CD4-positive, alpha-beta T cell (primary cell): Measurements from ENCODE around the gene PPP3CB. TPM values are rescaled to one million over a fixed set of nuclear protein-coding genes. Genes with fewer than 3 reads are reported as not detected.

Experiments
- ATAC-seq: fragments of 200-7000 bp; cut with Tn5 transposase; one replicate; pipeline ENCODE4 v1.10.0; 2022; ENCODE audit warnings: mild to moderate bottlenecking; ENCODE audit not compliant: poor library complexity
- CTCF ChIA-PET: fragments of 350-600 bp; sonication (Branson Sonifier 250); formaldehyde crosslinking; loops from one replicate; lab custom pipeline; 2021; ENCODE audit warnings: antibody characterized with exemption, inconsistent platforms; lab: Charles Lee
- POLR2A ChIA-PET: fragments of 350-600 bp; sonication (Branson Sonifier 250); formaldehyde crosslinking; loops from one replicate; lab custom pipeline; 2021; ENCODE audit warnings: antibody characterized with exemption, inconsistent platforms; lab: Charles Lee
- DNase-seq, 14 experiments: peaks; one replicate each; pipeline ENCODE4 v3.0.0-alpha.2; 2013 to 2020; ENCODE audit warnings: mixed read lengths in 2 of 14
- H3K27ac ChIP-seq, 2 donors: one replicate each; pipeline versions ENCODE4 v1.5.1 to v1.7.0; 2013; ENCODE audit warnings: low read length in 2 of 2, low read depth in 1 of 2, mild to moderate bottlenecking in 1 of 2
- H3K27me3 ChIP-seq, 2 experiments: 1 replicate in 1 of 2; 2 replicates in 1 of 2; pipeline versions ENCODE4 v1.6.1 to v1.7.0; 2013; ENCODE audit warnings: low read length in 2 of 2, control low read depth in 1 of 2, mild to moderate bottlenecking in 1 of 2, moderate library complexity in 1 of 2; ENCODE audit not compliant: insufficient read depth in 2 of 2, control insufficient read depth in 1 of 2
- H3K36me3 ChIP-seq: one replicate; pipeline ENCODE4 v1.6.1; 2013; ENCODE audit warnings: low read length, control low read depth; ENCODE audit not compliant: insufficient read depth
- H3K4me1 ChIP-seq: one replicate; pipeline ENCODE4 v1.6.1; 2013; ENCODE audit warnings: low read length, control low read depth; ENCODE audit not compliant: insufficient read depth
- H3K4me3 ChIP-seq: one replicate; pipeline ENCODE4 v1.5.1; 2013; ENCODE audit warnings: mild to moderate bottlenecking, low read length, moderate library complexity
- H3K9me3 ChIP-seq, 2 experiments: 1 replicate in 1 of 2; 2 replicates in 1 of 2; pipeline versions ENCODE4 v1.6.1 to v1.7.0; 2013; ENCODE audit warnings: low read length in 2 of 2, mild to moderate bottlenecking in 2 of 2, control low read depth in 1 of 2, moderate library complexity in 1 of 2; ENCODE audit not compliant: control insufficient read depth in 1 of 2, insufficient read depth in 1 of 2
- H3K27ac Mint-ChIP-seq: one replicate; pipeline ENCODE4 v1.8.0; 2020; ENCODE audit warnings: mixed read lengths
- H3K27me3 Mint-ChIP-seq: one replicate; pipeline ENCODE4 v1.8.0; 2021; ENCODE audit warnings: mixed read lengths
- H3K36me3 Mint-ChIP-seq: one replicate; pipeline ENCODE4 v1.8.0; 2021; ENCODE audit warnings: low read depth, mixed read lengths
- H3K4me1 Mint-ChIP-seq: one replicate; pipeline ENCODE4 v1.8.0; 2021; ENCODE audit warnings: low read depth, mixed read lengths
- H3K4me3 Mint-ChIP-seq: one replicate; pipeline ENCODE4 v1.8.0; 2020; ENCODE audit warnings: mild to moderate bottlenecking, mixed read lengths
- H3K9me3 Mint-ChIP-seq: one replicate; pipeline ENCODE4 v1.8.0; 2020; ENCODE audit warnings: mixed read lengths
- CTCF ChIP-seq: fragments of 200-600 bp; IDR thresholded peaks from one replicate; pipeline ENCODE4 v1.8.0; 2022; ENCODE audit warnings: antibody characterized with exemption, mild to moderate bottlenecking
- intact Hi-C, 2 experiments: fragments of 100-400 bp; cut with DNase I in 1 of 2; cut with micrococcal nuclease in 1 of 2; formaldehyde crosslinking; loops; one replicate each; pipeline versions ENCODE4 v1.15.1 to v1.9.0; 2023 to 2025; cut with DNase I, micrococcal nuclease
- total RNA-seq, 174 experiments: library from RNA in 2 of 174; stranded (reverse) in 2 of 174; gene quantifications; one replicate each; pipeline ENCODE4 v1.2.3 and lab custom pipeline; 2021 to 2026

PPP3CB gene
- total RNA-seq, 2 experiments from 2014 or later: 20.2 to 20.3 TPM

GRCh38 chr10:73439055-73439454 is 56.8 kb downstream of the PPP3CB start:
- ATAC-seq (no peak), DNase-seq (no peak)
- Histone ChIP-seq H3K9me3 (no peaks in the 10 kb centered on the region), H3K36me3 (peaks cover 34% of the 10 kb centered on the region), H3K4me3 (no peak overlapping the region), H3K27me3 (no peaks in the 10 kb centered on the region), H3K4me1 (no peaks in the 10 kb centered on the region), H3K27ac (no peak overlapping the region)
- no peak for TF ChIP-seq CTCF
- Mint-ChIP-seq H3K27ac (peak overlapping the region; percentile 51), H3K9me3 (no peaks in the 10 kb centered on the region), H3K27me3 (no peaks in the 10 kb centered on the region), H3K4me3 (no peak overlapping the region), H3K4me1 (peaks cover 7% of the 10 kb centered on the region), H3K36me3 (peaks cover 67% of the 10 kb centered on the region)
- POLR2A ChIA-PET: no interaction called here
- CTCF ChIA-PET: no interaction called here
- intact Hi-C loops: no loop called here

- intact Hi-C loops: no loop called here
- H3K27me3 ChIP-seq: no peaks in the 10 kb centered on the region
- POLR2A ChIA-PET: no interaction called here
- CTCF ChIA-PET: no interaction called here
- H3K27me3 Mint-ChIP-seq: no peaks in the 10 kb centered on the region
- H3K4me1 Mint-ChIP-seq: peaks cover 25% of the 10 kb centered on the region
- no peaks in the 10 kb centered on the region for H3K9me3 Mint-ChIP-seq
- peaks cover 16% of the 10 kb centered on the region for H3K36me3 ChIP-seq
- no peaks in the 10 kb centered on the region for H3K9me3 ChIP-seq
- no peak for TF ChIP-seq CTCF
- H3K27ac Mint-ChIP-seq: peak within 1 kb of the TSS; percentile 6
- no peak for ATAC-seq
- peaks cover 5% of the 10 kb centered on the region for H3K4me1 ChIP-seq
- no peak within 1 kb of the TSS for H3K4me3 Mint-ChIP-seq
- H3K36me3 Mint-ChIP-seq: peaks cover 21% of the 10 kb centered on the region
- peak in 1 of 14 experiments; percentile 14 for DNase-seq
- H3K4me3 ChIP-seq: no peak within 1 kb of the TSS
- H3K27ac ChIP-seq: no peak within 1 kb of the TSS
Measured at GRCh38 chr10:73433538-73433867, 62.3 kb downstream of the PPP3CB start, which contains the start of gene MSS51. Gene MSS51 (minus strand): TSS chr10:73433561. CDS start chr10:73428284, 5,277 bp downstream.

GRCh38 chr10:73432646-73433537 is 62.9 kb downstream of the PPP3CB start:
- no peak for TF ChIP-seq CTCF
- H3K4me1 ChIP-seq: peaks cover 5% of the 10 kb centered on the region
- peaks cover 19% of the 10 kb centered on the region for H3K36me3 Mint-ChIP-seq
- H3K9me3 Mint-ChIP-seq: no peaks in the 10 kb centered on the region
- H3K27me3 ChIP-seq: no peaks in the 10 kb centered on the region
- H3K4me3 Mint-ChIP-seq: no peak overlapping the region
- intact Hi-C loops: no loop called here
- H3K9me3 ChIP-seq: no peaks in the 10 kb centered on the region
- no peaks in the 10 kb centered on the region for H3K27me3 Mint-ChIP-seq
- ChIA-PET POLR2A (no interaction called here), CTCF (no interaction called here)
- peaks cover 25% of the 10 kb centered on the region for H3K4me1 Mint-ChIP-seq
- no peak overlapping the region for H3K4me3 ChIP-seq
- DNase-seq: no peak
- ATAC-seq: no peak
- peak overlapping the region; percentile 6 for H3K27ac Mint-ChIP-seq
- H3K27ac ChIP-seq: no peak overlapping the region
- H3K36me3 ChIP-seq: peaks cover 10% of the 10 kb centered on the region
